Endothelial cell (in vitro differentiated cells): ENCODE measurements around the gene ZC3H14. TPM values are rescaled to one million over a fixed set of nuclear protein-coding genes. Genes with fewer than 3 reads are reported as not detected.

Experiments used
- DNase-seq: peaks from one replicate; pipeline ENCODE4 v3.0.0; 2021; ENCODE audit warnings: low spot score
- H3K27ac Mint-ChIP-seq: one replicate; pipeline ENCODE4 v1.8.0; 2021; ENCODE audit warnings: mixed read lengths, inconsistent platforms; ENCODE audit not compliant: unreplicated experiment
- H3K27me3 Mint-ChIP-seq: one replicate; pipeline ENCODE4 v1.8.0; 2021; ENCODE audit warnings: mild to moderate bottlenecking, moderate library complexity, mixed read lengths, inconsistent platforms; ENCODE audit not compliant: unreplicated experiment
- H3K36me3 Mint-ChIP-seq: one replicate; pipeline ENCODE4 v1.8.0; 2021; ENCODE audit warnings: mild to moderate bottlenecking, low read depth, mixed read lengths, inconsistent platforms; ENCODE audit not compliant: unreplicated experiment
- H3K4me1 Mint-ChIP-seq: one replicate; pipeline ENCODE4 v1.8.0; 2021; ENCODE audit warnings: mild to moderate bottlenecking, mixed read lengths, inconsistent platforms; ENCODE audit not compliant: unreplicated experiment
- H3K4me3 Mint-ChIP-seq: one replicate; pipeline ENCODE4 v1.8.0; 2021; ENCODE audit warnings: mild to moderate bottlenecking, mixed read lengths, inconsistent platforms; ENCODE audit not compliant: unreplicated experiment
- H3K9me3 Mint-ChIP-seq: one replicate; pipeline ENCODE4 v1.8.0; 2021; ENCODE audit warnings: mixed read lengths, inconsistent platforms; ENCODE audit not compliant: unreplicated experiment
- CTCF ChIP-seq: fragments of 200-600 bp; sonication (generic); IDR thresholded peaks from one replicate; pipeline ENCODE4 v1.5.0; 2021; ENCODE audit warnings: antibody characterized with exemption; ENCODE audit not compliant: unreplicated experiment
- total RNA-seq: library from RNA; stranded (reverse); fragmentation: NEBNext Ultra II Directional; extraction: Animal tissue kit (Norgen Biotek cat#: 25700); gene quantifications from one replicate; pipeline ENCODE4 v1.2.1, GENCODE V29; 2021; ENCODE audit not compliant: unreplicated experiment

The ZC3H14 gene
- total RNA-seq, 1 donor from 2014 or later: 57.7 TPM

GRCh38 chr14:88552876-88553275 lies 10.0 kb upstream of the ZC3H14 start:
- H3K27me3 Mint-ChIP-seq: peaks cover 5% of the 10 kb centered on the region
- peaks cover 18% of the 10 kb centered on the region for H3K4me1 Mint-ChIP-seq
- H3K36me3 Mint-ChIP-seq: peaks cover 17% of the 10 kb centered on the region

GRCh38 chr14:88553886-88554456 lies 8.9 kb upstream of the ZC3H14 start:
- peaks cover 7% of the 10 kb centered on the region for H3K36me3 Mint-ChIP-seq
- peaks cover 18% of the 10 kb centered on the region for H3K4me1 Mint-ChIP-seq
- peak overlapping the region; percentile 89 for H3K27ac Mint-ChIP-seq
- peak overlapping the region; percentile 97 for H3K4me3 Mint-ChIP-seq
- TF ChIP-seq CTCF: no peak
- H3K9me3 Mint-ChIP-seq: no peaks in the 10 kb centered on the region
- H3K27me3 Mint-ChIP-seq: peaks cover 5% of the 10 kb centered on the region
- DNase-seq: no peak

More at GRCh38 chr14:88552876-88553275, 10.0 kb upstream of the ZC3H14 start:
- no peak for DNase-seq
- no peaks in the 10 kb centered on the region for H3K9me3 Mint-ChIP-seq
- no peak overlapping the region for H3K4me3 Mint-ChIP-seq
- no peak overlapping the region for H3K27ac Mint-ChIP-seq
- no peak for TF ChIP-seq CTCF

- Mint-ChIP-seq H3K36me3 (peaks cover 5% of the 10 kb centered on the region), H3K9me3 (no peaks in the 10 kb centered on the region), H3K4me1 (peaks cover 18% of the 10 kb centered on the region), H3K4me3 (peak within 1 kb of the TSS; percentile 97), H3K27ac (peak within 1 kb of the TSS; percentile 93), H3K27me3 (peaks cover 5% of the 10 kb centered on the region)
- TF ChIP-seq CTCF: no peak
- DNase-seq: peak; percentile 74
These were observed 8.2 kb upstream of the ZC3H14 start, which contains the start of gene PTPN21 for GRCh38 chr14:88554457-88555286. PTPN21 (minus strand) TSS chr14:88555007; CDS start chr14:88550417, 4,590 bp downstream.

- Mint-ChIP-seq H3K36me3 (peaks cover 5% of the 10 kb centered on the region), H3K9me3 (no peaks in the 10 kb centered on the region), H3K27ac (no peak overlapping the region), H3K27me3 (peaks cover 5% of the 10 kb centered on the region), H3K4me3 (peak overlapping the region; percentile 26), H3K4me1 (peaks cover 18% of the 10 kb centered on the region)
- DNase-seq: no peak
- TF ChIP-seq CTCF: no peak
These were observed 6.3 kb upstream of the ZC3H14 start for GRCh38 chr14:88556581-88556980.

GRCh38 chr14:88559852-88560251 lies 3.0 kb upstream of the ZC3H14 start:
- peaks cover 11% of the 10 kb centered on the region for H3K27me3 Mint-ChIP-seq
- no peak for TF ChIP-seq CTCF
- no peak overlapping the region for H3K4me3 Mint-ChIP-seq
- DNase-seq: no peak
- no peak overlapping the region for H3K27ac Mint-ChIP-seq
- no peaks in the 10 kb centered on the region for H3K9me3 Mint-ChIP-seq
- peaks cover 13% of the 10 kb centered on the region for H3K4me1 Mint-ChIP-seq
- H3K36me3 Mint-ChIP-seq: peaks cover 10% of the 10 kb centered on the region
